Stomach (tissue), 9 donors: ENCODE data around the gene LSAMP. TPM values are rescaled to one million over a fixed set of nuclear protein-coding genes. Genes with fewer than 3 reads are reported as not detected.

Experiments used
- DNase-seq, 2 donors: peaks; one replicate each; pipeline versions ENCODE4 v3.0.0 to v3.0.0-alpha.2; 2013 to 2019
- H3K27ac ChIP-seq, 5 donors: fragments of 200-600 bp in 4 of 5; sonication (generic) in 4 of 5; one replicate each; pipeline ENCODE4 v1.5.1; 2013 to 2019; ENCODE audit warnings: mild to moderate bottlenecking in 1 of 5, moderate library complexity in 1 of 5
- H3K27me3 ChIP-seq, 3 donors: fragments of 200-600 bp; sonication (generic); one replicate each; pipeline ENCODE4 v1.5.1; 2017 to 2019; ENCODE audit warnings: mixed run types in 1 of 3
- H3K36me3 ChIP-seq, 4 donors: fragments of 200-600 bp; sonication (generic); 1 replicate in 3 of 4; 2 replicates in 1 of 4; pipeline ENCODE4 v1.5.1; 2016 to 2019
- H3K4me1 ChIP-seq, 4 donors: fragments of 200-600 bp; sonication (generic); one replicate each; pipeline ENCODE4 v1.5.1; 2016 to 2019
- H3K4me3 ChIP-seq, 4 donors: fragments of 200-600 bp; sonication (generic) in 3 of 4; one replicate each; pipeline ENCODE4 v1.5.1; 2016 to 2019; ENCODE audit warnings: mild to moderate bottlenecking in 1 of 4
- H3K9me3 ChIP-seq, 4 donors: fragments of 200-600 bp; sonication (generic); one replicate each; pipeline ENCODE4 v1.5.1; 2016 to 2019
- CTCF ChIP-seq, 7 experiments: fragments of 450-650 bp in 4 of 7; fragments of 200-600 bp in 3 of 7; sonication (generic) in 3 of 7; IDR thresholded peaks; one replicate each; pipeline ENCODE4 v1.5.1; 2016 to 2019; ENCODE audit warnings: antibody characterized with exemption in 7 of 7, control low read depth in 2 of 7, mild to moderate bottlenecking in 1 of 7
- EP300 ChIP-seq: sonication (generic); formaldehyde crosslinking; IDR thresholded peaks from one replicate; pipeline ENCODE4 v1.6.1; 2017; ENCODE audit warnings: antibody characterized with exemption
- POLR2A ChIP-seq, 4 donors: fragments of 450-650 bp; IDR thresholded peaks; one replicate each; pipeline ENCODE4 v1.6.1; 2016; ENCODE audit warnings: antibody characterized with exemption in 4 of 4, control low read depth in 2 of 4, mild to moderate bottlenecking in 1 of 4, moderate library complexity in 1 of 4
- POLR2AphosphoS5 ChIP-seq, 3 donors: sonication (generic); formaldehyde crosslinking; IDR thresholded peaks; one replicate each; pipeline ENCODE4 v1.6.1; 2016; ENCODE audit warnings: antibody characterized with exemption in 3 of 3
- WGBS, 5 donors: extraction: QIAGEN DNeasy Blood & Tissue Kit in 3 of 5; methylation state at CpG; one replicate each; pipeline versions ENCODE4 v1.1.5 to v1.1.7; 2013 to 2018; 5-methylcytosine and 5-hydroxymethylcytosine counted together
- intact Hi-C: fragments of 100-400 bp; cut with DNase I; formaldehyde crosslinking; loops from one replicate; pipeline ENCODE4 v1.15.1; 2023; ENCODE audit warnings: low total_unique reads
- polyA plus RNA-seq, 3 donors: library from polyadenylated mRNA; stranded (reverse); fragments of 200-250 nt; gene quantifications; one replicate each; pipeline ENCODE4 v1.2.3, GENCODE V29; 2013
- total RNA-seq, 5 donors: library from RNA; depleted of rRNA; stranded (reverse); fragments of >200 nt; gene quantifications; one replicate each; pipeline versions ENCODE4 v1.1.0 to v1.2.3, GENCODE V29; 2014 to 2016
- donor health status: healthy with polysubstance abuse.
- donor health status: Bipolar disorder and iron deficiency.
- donor health status: healthy.

The LSAMP gene
- total and polyA plus RNA-seq, 8 donors = 1.1 to 20.7 (median 1.7) TPM

DNA sequence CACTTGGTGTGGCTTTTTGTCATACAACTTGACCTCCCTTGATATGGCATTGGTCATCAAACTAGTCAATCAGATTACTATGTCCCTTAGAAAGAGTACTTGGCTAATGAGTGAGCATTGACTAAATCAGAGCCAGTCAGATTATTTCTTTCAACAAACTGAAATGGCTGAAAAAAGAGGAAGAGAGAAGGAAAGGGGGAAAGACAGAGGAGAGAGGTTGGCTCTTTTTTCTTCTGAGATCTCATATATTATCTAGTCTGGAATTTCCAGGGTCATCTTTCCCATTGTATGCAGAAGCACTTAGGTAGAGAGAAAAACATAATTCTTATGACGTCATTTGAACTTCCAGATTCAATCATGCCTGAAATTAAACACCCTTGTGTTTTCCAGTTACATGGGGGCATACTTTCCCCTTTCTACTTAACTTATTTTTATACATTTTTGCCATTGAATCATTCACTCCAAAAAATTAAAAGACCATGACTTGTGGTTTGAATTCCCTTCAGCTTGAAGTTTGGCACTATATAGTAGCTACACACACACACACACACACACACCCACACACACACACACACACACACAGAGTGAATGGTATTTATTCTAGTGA, 387.8 kb downstream of the LSAMP start:
- no peaks in the 10 kb centered on the region for H3K9me3 ChIP-seq
- TF ChIP-seq POLR2A (IDR thresholded peaks at IDR 0.05) = no peak
- no peak overlapping the region for H3K27ac ChIP-seq
- no peak for DNase-seq
- H3K36me3 ChIP-seq = no peaks in the 10 kb centered on the region
- intact Hi-C loops = no loop called here
- H3K27me3 ChIP-seq = no peaks in the 10 kb centered on the region
- 34 to 84% (median 75%) methylated on average over 1 of the region's 1 CpG for WGBS, 5 donors
- H3K4me1 ChIP-seq = no peaks in the 10 kb centered on the region
- no peak overlapping the region for H3K4me3 ChIP-seq

- Histone ChIP-seq H3K36me3 (no peaks in the 10 kb centered on the region), H3K4me3 (no peak overlapping the region), H3K27ac (no peak overlapping the region), H3K9me3 (no peaks in the 10 kb centered on the region), H3K4me1 (no peaks in the 10 kb centered on the region), H3K27me3 (no peaks in the 10 kb centered on the region)
- DNase-seq = no peak
- TF ChIP-seq POLR2A (IDR thresholded peaks at IDR 0.05) (no peak), EP300 (no peak), CTCF (IDR thresholded peaks at IDR 0.05) (no peak), POLR2AphosphoS5 (IDR thresholded peaks at IDR 0.05) (no peak)
- intact Hi-C loops = no loop called here
- 79 to 92% (median 90%) methylated on average over 2 of the region's 2 CpGs for WGBS, 5 donors
Measured at GRCh38 chr3:116056280-116056679, 389.0 kb downstream of the LSAMP start.

DNA sequence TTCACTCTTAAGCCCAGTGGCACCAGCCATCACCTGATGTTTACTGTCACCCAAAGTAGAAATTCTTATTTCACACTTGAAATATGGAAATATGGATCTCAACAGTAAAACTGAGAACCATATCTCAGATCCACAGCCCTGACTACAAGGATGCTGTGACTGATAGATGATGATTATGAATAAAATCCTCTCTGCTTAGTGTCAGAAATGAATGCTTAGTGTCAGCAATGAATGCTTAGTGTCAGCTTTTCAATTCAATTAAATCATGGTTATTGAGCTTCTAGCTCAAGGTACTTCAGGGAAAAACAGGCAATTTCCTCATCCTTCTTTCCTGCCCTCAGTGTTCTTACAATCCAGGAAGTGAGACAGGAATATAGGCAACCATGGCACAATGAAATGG, 392.3 kb downstream of the LSAMP start:
- H3K4me1 ChIP-seq = no peaks in the 10 kb centered on the region
- H3K4me3 ChIP-seq = no peak overlapping the region
- H3K9me3 ChIP-seq = no peaks in the 10 kb centered on the region
- H3K36me3 ChIP-seq = no peaks in the 10 kb centered on the region
- DNase-seq = no peak
- TF ChIP-seq POLR2AphosphoS5 (IDR thresholded peaks at IDR 0.05) (no peak), CTCF (IDR thresholded peaks at IDR 0.05) (no peak), POLR2A (IDR thresholded peaks at IDR 0.05) (no peak)
- H3K27ac ChIP-seq = no peak overlapping the region
- no peaks in the 10 kb centered on the region for H3K27me3 ChIP-seq
- intact Hi-C loops = no loop called here

- H3K27me3 ChIP-seq = no peaks in the 10 kb centered on the region
- intact Hi-C loops = no loop called here
- no peaks in the 10 kb centered on the region for H3K4me1 ChIP-seq
- H3K4me3 ChIP-seq = no peak overlapping the region
- H3K9me3 ChIP-seq = no peaks in the 10 kb centered on the region
- TF ChIP-seq POLR2A (IDR thresholded peaks at IDR 0.05) = no peak
- TF ChIP-seq CTCF (IDR thresholded peaks at IDR 0.05) = no peak
- H3K27ac ChIP-seq = no peak overlapping the region
- 80 to 89% (median 83%) methylated on average over 3 of the region's 3 CpGs for WGBS, 5 donors
- H3K36me3 ChIP-seq = no peaks in the 10 kb centered on the region
- DNase-seq = no peak
Measured at GRCh38 chr3:116052602-116053001, 392.7 kb downstream of the LSAMP start.

DNA sequence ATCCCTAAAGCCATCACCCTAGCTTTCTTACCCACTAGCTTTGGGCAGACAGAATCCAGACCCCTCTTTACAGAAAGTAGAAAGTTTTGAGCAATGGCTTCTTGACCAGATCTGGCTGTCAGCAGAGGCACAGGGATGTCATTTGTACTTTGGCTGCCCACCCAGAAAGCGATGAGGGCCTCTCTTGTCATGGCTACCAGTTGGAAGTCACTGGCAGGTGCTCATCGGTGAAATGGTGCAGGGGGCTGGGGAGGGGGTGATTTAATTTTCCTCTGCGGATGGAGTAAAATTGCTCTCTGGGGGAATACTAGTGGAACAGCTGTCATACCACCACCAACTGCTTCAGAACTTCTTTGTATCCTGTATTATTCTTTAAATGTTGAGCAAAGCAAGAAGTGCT, 393.7 kb downstream of the LSAMP start:
- no peak for DNase-seq
- Histone ChIP-seq H3K4me1 (no peaks in the 10 kb centered on the region), H3K4me3 (no peak overlapping the region), H3K27ac (no peak overlapping the region), H3K36me3 (no peaks in the 10 kb centered on the region), H3K9me3 (no peaks in the 10 kb centered on the region), H3K27me3 (no peaks in the 10 kb centered on the region)
- WGBS, 5 donors = 84 to 94% (median 88%) methylated on average over 3 of the region's 3 CpGs
- TF ChIP-seq POLR2A (IDR thresholded peaks at IDR 0.05) (no peak), POLR2AphosphoS5 (IDR thresholded peaks at IDR 0.05) (no peak), CTCF (IDR thresholded peaks at IDR 0.05) (no peak), EP300 (no peak)
- intact Hi-C loops = no loop called here
